Measurements from ENCODE around the gene SPRY4.

- no peak for TF ChIP-seq FOXM1 (IDR thresholded peaks at IDR 0.05; ENCODE audit: borderline replicate concordance)
- TF ChIP-seq FOXA1 (IDR thresholded peaks at IDR 0.05): no peak
- TF ChIP-seq TARDBP (IDR thresholded peaks at IDR 0.05): no peak
Observed at GRCh38 chr5:142287096-142287972, 37.5 kb downstream of the SPRY4 start.
